Activated effector memory CD4-positive, alpha-beta T cell treated with anti-CD3 and anti-CD28 coated beads, Interleukin-2, amount 50 U/mL, for 16 hours (primary cell): ENCODE data around the gene TKT.

Experiments used
- DNase-seq: peaks from one replicate; pipeline ENCODE4 v3.0.0-alpha.2; 2020

The TKT gene

GRCh38 chr3:53175613-53176540 is 79.9 kb downstream of the TKT start:
- no peak for DNase-seq
